Hepatocyte (in vitro differentiated cells): Measurements from ENCODE around the gene ZBTB21.

Source experiments
- EZH2 ChIP-seq: fragments of 200-600 bp; sonication (generic); IDR thresholded peaks from 2 replicates; pipeline ENCODE4 v1.6.1; 2016; ENCODE audit warnings: antibody characterized with exemption, mild to moderate bottlenecking, borderline replicate concordance
- EZH2phosphoT487 ChIP-seq: fragments of 200-600 bp; sonication (generic); IDR thresholded peaks from one replicate; pipeline ENCODE4 v1.6.1; 2018; ENCODE audit warnings: antibody characterized with exemption, mild to moderate bottlenecking, low read depth, moderate library complexity; ENCODE audit not compliant: unreplicated experiment, severe bottlenecking
- TF ChIP-seq, protein P1 (sequence below): fragments of 200-600 bp; sonication (generic); IDR thresholded peaks from 2 replicates; pipeline ENCODE4 v1.5.1; 2016; ENCODE audit warnings: antibody characterized with exemption, mild to moderate bottlenecking; ENCODE audit not compliant: poor library complexity

DNA sequence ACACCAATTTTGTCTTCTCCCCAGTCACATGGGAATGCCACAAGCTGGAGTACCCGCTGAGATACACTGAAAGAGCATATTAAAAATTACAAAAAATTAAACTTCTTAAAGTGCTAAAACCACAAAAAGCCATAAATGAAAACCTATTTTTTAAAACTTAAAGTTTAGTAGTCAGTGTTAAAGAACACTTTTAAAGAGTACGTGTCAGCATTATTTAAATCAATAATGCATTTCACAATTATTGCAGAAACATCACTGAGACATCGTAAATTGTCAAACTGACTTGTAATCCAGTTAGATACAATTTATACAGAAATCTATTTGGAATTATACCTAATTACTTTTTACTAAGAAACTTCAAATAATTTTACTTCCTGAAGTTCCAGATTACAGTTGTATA lies 22.9 kb downstream of the ZBTB21 start:
- TF ChIP-seq, protein P1, sequence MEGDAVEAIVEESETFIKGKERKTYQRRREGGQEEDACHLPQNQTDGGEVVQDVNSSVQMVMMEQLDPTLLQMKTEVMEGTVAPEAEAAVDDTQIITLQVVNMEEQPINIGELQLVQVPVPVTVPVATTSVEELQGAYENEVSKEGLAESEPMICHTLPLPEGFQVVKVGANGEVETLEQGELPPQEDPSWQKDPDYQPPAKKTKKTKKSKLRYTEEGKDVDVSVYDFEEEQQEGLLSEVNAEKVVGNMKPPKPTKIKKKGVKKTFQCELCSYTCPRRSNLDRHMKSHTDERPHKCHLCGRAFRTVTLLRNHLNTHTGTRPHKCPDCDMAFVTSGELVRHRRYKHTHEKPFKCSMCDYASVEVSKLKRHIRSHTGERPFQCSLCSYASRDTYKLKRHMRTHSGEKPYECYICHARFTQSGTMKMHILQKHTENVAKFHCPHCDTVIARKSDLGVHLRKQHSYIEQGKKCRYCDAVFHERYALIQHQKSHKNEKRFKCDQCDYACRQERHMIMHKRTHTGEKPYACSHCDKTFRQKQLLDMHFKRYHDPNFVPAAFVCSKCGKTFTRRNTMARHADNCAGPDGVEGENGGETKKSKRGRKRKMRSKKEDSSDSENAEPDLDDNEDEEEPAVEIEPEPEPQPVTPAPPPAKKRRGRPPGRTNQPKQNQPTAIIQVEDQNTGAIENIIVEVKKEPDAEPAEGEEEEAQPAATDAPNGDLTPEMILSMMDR, result no peak
- TF ChIP-seq EZH2phosphoT487 (no peak), EZH2 (no peak)
